Activated gamma-delta T cell treated with anti-CD3 and anti-CD28 coated beads, Interleukin-2, amount 50 U/mL, for 16 hours (primary cell): ENCODE results near the gene JPT1.
"Not testable (repeated sequence)": the region's sequence is repeated elsewhere in the genome, so short reads cannot be mapped to it uniquely, and the experiment has no call there.

Experiments used
- DNase-seq: peaks from one replicate; pipeline ENCODE4 v3.0.0-alpha.2; 2020; ENCODE audit warnings: low read depth

Gene JPT1, protein sequence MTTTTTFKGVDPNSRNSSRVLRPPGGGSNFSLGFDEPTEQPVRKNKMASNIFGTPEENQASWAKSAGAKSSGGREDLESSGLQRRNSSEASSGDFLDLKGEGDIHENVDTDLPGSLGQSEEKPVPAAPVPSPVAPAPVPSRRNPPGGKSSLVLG

DNA sequence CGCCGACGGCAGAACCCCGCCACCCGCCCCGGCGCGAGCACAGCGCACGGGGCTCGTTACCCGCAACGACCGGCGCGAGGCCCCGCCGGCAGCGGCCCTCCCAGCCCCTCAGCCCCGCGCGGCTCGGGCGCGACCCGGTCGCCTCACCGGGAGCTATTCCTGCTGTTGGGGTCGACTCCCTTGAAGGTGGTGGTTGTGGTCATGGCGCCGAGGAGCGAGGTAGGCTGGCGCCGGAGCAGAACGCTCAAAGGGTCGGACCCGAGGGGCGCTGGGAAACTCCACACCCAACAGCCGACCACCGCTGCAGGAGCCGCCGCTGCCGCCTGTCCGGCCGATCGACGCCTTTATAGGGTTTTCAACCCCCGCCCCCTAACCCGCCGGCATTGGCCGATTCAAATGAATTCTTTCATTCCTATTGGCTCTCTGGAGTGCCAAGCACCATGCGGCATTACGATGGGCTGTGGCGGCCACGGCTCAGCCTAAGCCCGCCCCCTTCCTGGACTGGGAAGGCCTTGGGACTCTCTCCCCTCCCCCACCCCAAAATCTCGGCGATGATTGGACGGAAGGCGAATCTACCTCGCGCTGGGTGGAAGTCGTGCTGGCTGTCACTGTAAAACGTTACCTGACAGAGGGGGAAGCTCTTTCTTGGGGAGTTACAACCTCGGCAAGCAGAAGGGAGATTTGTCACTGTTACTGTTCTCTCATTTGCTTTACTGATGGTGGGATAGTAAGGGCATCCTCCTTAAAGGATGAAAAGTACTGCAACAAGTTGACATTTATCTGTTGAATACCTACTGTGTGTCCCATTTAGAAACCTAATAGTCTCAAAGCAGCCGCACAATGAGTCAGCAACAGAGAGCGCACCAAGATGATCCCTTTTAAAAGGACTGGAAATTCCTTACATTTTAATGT, at the start of gene JPT1:
Gene JPT1 (minus strand): TSS at position 318 of the 912 bp plus-strand sequence. CDS start 115 bp downstream, at position 203.
- DNase-seq, result peak; percentile 94

DNA sequence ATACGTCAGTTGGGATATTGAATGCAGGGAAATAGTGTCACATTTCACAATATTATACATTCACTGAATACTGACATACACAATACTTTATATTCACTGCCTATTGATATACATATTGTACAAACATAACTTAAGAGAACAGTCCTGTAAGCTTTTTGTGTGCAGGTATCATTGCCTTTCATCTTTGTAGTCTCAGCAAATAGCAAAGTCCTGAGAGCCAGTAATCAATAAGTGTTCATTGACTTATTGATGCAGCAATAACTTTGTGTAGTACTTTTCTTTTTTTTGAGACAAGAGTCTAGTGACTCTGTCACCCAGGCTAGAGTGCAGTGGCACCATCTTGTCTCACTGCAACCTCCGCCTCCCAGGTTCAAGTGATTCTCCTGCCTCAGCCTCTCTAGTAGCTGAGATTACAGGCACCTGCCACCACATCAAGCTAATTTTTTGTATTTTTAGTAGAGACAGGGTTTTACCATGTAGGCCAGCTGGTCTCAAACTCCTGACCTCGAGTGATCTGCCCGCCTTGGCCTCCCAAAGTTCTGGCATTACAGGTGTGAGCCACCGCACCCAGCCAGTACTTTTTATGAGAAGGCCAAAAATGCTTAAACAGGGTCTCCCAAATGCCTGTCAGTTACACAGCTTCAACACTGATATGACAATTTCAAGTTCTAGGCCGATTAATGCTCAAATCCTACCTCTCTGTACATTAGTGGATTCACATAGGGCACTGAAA, 45.7 kb upstream of the JPT1 start:
- no peak for DNase-seq

DNA sequence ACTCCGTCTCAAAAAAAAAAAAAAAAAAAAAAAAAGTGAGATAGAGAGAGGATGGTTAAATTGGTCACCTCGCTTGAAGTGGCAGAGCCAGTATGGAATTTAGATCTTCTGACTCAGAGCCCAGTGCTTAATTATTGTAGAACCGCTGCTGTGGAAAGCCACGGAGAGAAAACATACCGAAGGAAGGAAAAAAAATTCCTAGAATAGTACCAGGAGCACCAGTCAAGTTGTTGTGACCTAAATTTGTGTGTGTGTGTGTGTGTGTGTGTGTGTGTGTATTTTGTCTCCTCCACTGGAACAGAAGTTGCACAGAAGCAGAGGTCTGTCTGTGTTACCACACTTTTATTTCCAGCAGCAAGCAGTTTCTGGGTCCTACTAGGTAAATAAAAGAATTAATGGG, 40.6 kb upstream of the JPT1 start:
- no peak for DNase-seq

DNA sequence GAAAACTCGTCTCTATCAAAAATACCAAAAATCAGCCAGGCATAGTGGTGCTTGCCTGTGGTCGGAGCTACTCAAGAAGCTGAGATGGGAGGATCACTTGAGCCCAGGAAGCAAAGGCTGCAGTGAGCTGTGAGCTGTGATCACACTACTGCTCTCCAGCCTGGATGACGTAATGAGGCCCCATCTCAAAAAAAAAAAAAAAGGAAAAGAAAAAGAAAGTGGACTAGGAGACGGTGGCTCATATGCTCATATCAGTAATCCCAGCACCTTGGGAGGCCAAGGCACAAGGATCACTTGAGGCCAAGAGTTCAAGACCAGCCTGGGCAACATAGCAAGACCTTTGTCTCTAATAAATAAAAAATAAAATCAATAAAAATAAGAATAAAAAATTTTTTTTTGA, 37.3 kb upstream of the JPT1 start:
- no peak for DNase-seq

DNA sequence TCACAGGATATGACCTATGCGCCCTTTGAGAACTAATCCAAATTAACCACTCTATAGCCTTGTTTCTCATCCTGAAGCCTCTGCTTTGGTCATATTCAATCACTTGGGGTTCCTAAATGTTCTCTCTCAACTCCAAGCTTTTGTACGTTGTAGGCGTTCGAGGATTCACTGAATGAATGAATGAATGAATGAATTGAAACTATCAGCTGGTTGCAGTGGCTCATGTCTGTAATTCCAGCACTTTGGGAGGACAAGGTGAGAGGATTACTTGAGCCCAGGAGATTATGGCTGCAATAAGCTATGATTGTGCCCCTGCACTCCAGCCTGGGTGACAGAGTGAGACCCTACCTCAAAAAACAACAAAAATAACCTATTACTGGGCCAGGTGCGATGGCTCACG, 34.3 kb upstream of the JPT1 start:
- no peak for DNase-seq

DNA sequence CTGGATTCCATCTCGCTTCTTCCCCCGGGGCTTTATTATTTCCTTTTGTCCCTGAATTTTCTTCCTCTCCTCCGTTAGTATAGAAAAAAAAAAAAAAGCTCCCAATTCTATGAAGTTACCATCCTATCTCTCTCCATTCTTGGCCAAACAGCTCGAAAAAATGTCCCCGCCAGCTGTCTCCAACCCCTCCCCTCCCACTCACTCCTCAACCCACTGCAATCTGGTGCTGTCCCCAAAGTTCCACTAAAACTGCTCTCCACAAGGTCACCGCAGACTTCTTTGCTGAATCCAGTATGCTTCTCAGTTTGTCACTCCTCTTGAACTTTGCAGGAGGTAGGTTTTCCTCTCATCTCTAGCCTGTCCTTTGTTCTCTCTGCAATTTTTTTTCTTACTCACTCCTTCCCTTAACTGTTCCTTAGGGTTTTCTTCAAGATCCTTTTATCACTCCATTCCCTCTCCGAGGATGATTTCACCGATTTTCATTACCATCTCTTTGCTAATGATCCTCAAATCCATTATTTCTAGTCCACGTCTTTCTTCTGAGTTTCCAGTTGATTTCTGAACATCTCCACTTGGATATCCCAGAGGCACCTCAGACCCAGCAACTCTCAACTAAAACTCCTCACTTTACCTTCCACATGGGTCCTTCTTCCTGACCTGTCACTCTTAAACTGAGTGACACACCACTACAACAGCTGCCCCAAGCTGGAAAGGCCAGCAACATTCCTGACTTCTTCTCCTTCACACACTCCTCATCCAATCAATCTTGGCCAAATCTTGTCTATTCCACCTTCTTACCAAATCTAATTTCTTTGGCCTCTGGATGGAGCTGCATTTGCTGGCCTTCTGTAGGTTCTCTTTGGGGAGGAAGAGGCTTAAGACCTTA, 29.9 kb upstream of the JPT1 start:
- DNase-seq, result no peak

DNA sequence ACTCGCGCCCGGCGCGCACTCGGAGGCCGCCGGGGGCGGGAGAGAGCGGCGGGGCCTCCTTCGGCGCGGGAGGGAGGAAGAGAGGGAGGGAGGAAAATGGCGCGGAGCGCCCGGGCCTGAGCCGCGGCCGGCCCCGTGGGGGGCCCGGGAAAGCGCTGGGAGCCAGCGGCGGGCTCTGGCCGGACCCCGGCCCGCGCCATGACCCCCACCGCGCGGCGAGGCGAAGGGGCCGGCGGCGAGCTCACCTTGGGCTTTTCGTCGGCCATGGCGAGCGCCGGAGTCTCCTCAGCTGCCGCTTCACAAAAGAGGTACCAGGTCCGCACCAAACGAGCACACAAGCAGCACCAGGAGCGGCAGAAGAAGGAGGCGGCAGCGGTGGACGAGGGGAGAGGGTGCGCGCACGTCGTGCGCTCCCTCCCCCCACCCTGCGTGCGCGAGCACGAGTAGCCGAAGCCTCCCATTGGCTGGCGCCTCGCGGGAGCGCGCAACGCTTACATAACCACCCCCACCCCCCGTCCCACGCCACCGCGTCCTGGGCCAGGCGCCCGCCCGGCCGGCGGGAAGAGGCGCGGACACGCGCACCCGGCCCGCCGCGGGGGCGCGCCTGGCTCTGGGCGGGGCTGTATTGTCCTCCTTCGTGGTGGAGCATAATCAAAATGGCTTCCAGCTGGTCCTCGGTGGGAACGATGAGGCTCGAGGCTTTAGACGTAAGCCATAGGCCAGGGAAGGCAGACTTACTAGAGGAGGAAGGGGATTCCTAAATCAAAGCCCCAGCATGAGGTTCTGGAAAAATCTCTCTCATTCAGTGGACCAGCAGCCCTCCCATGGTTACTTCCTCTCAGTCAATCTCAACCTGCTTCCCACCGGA, 28.5 kb upstream of the JPT1 start, which contains the start of gene SUMO2:
Gene SUMO2 (minus strand): TSS at position 391 of the 868 bp plus-strand sequence. CDS start 125 bp downstream, at position 266.
- DNase-seq, result peak; percentile 93

DNA sequence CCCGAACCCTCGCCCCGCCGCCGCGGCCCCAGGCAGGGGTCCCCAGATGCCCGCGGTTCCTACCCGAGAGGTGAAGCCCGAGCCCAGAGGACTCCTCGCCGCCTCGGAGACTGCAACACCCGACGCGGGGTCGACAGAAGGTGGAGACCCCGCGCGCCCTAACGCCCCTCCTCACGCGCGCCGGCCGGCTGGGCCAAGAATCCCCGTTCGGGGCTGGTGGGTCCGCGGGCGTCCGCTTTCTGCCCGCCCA, 27.9 kb upstream of the JPT1 start:
- no peak for DNase-seq

DNA sequence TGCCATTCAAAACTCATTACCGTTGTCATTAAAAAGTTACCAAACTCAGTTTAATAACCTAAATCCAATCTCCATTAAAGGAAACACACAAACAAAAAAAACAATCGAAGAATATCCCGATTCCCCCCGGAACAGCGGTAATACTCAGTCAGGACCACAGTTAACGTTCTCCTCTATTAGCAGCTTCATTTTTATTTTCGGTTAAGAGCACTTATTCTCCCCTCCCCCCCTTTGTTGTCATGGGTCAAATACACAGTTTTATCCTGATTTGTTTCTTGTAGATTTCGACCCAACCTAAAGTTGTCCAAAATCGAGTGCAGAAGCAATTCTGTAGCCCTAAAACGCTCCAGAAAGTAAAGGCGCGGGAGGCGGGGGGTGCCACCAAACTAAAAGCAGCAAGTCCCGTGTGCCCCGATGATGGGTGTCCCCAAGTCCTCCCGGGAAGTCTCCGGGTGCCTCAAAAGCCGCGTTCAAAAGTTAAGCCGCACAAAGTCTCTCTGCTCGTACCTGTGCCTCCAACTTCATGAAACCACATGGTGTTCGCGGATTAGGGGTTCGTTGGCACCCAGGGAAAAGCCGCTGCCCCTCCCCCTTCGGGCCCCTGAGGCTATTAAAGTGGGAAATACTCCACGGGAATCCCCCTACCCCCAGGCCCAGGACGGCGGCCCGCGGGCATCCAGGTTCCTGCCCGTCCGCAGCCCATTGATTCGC, 27.5 kb upstream of the JPT1 start:
- peak; percentile 17 for DNase-seq

DNA sequence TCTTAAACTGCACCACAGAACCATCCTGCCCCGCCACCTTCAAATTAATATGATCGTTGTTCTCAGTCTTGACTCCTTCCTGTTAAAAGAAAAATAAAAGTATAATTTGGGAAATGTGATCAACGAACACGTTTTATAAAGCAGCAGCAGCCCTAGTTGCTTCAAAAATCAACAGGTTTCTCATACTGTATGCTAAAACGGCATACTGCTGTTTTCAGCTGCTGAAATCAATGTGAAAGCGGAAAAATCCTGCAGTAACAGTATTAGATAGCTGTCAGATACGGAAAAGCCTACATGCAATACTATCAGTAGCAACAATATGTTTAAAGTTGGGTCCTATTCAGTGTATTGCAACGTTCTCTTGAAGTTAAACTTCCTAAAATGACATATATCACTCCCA, 26.8 kb upstream of the JPT1 start:
- DNase-seq, result no peak

DNA sequence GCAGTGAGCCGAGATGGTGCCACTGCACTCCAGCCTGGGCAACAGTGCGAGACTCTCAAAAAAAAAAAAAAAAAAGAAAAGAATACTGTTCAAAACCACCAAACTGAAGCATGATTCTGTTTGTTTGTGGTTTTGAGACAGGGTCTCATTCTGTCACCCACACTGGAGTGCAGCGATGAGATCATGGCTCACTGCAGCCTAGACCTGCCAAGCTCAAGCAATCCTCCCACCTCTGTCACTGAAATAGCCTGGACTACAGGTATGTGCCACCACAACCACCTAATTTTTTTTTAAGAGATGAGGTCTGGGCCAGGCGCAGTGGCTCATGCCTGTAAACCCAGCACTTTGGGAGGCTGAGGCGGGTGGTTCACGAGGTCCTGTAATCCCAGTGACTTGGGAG, 24.1 kb upstream of the JPT1 start:
- DNase-seq, result no peak

DNA sequence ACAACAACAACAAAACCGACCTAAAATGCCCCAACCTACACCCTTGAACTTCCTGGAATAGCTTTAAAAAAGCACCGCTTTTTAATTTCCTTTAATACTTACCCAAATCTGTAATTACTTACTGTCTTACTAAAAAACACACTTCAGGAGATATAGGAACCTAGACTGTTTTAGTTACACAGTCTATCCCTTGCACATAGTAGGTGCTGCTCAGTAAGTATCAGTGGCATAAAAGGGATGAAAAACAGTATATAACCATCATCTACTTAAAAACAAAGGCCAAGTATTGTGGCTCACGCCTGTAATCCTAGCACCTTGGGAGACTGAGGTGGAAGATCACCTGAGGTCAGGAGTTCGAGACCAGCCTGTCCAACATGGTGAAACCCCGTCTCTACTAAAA, 22.3 kb upstream of the JPT1 start:
- no peak for DNase-seq

DNA sequence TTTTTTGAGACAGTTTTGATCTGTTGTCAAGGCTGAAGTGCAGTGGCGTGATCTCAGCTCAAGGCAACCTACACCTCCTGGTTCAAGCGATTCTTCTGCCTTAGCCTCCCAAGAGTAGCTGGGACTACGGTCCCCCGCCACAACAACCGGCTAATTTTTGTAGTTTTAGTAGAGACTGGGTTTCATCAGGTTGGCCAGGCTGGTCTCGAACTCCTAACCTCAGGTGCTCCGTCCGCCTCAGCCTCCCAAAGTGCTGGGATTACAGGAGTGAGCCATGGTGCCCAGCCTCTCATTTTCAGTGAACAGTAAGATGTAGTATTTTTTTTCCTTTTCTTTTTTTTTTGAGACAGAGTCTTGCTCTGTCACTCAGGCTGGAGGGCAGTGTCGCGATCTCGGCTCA, 20.7 kb upstream of the JPT1 start:
- no peak for DNase-seq

DNA sequence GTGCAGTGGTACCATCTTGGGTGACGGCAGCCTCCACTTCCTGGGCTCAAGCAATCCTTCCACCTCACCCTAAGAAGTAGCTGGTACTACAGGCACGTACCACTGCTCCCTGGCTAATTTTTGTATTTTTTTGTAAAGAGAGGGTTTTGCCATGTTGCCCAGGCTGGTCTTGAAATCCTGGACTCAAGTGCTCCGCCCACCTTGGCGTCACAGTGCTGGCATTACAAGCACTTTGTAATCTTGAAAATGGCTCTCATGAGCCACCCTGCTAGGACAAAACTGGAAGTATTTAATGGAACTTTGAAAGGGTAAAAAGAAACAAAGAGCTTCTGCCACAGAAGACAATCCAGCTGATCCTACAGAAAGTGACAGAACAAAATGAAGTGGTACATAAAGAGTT, 19.2 kb upstream of the JPT1 start:
- no peak for DNase-seq

DNA sequence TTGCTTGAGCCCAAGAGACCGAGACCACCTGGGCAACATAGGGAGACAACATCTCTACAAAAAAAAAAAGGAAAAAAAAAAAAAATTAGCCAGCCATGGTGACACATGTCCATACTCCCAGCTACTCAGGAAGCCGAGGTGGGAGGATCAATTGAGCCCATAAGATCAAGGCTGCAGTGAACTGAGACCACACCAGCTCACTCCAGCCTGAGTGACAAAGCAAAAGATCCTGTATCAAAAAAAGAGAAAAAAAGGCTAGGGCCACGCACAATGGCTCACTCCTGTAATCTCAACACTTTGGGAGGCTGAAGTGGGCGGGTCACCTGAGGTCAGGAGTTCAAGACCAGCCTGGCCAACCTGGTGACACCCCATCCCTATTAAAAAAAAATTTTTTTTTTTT, 14.7 kb upstream of the JPT1 start:
- no peak for DNase-seq

DNA sequence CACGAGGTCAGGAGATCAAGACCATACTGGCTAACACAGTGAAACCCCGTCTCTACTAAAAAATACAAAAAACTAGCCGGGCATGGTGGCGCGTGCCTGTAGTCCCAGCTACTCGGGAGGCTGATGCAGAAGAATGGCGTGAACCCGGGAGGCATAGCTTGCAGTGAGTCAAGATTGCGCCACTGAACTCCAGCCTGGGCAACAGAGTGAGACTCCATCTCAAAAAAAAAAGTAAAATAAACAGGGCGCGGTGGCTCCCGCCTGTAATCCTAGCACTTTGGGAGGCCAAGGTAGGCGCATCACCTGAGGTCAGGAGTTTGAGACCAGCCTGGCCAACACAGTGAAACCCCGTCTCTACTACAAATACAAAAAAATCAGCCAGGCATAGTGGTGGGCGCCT, 10.3 kb upstream of the JPT1 start:
- DNase-seq, result not testable (repeated sequence)

DNA sequence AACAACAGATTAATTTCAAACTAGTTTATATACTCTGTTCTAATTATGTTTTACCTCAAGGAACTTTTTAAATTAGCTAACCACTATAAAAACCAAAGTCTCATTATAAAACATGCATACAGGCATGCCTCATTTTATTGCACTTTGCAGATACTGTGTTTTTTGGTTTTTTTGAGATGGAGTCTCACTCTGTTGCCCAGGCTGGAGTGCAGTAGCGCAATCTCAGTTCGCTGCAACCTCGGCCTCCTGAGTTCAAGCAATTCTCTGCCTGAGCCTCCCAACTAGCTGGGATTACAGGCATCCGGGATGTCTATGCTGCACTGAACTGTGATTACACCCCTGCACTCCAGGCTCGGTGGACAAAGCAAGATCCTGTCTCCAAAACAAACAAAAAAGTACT, 8.8 kb upstream of the JPT1 start:
- DNase-seq, result no peak

DNA sequence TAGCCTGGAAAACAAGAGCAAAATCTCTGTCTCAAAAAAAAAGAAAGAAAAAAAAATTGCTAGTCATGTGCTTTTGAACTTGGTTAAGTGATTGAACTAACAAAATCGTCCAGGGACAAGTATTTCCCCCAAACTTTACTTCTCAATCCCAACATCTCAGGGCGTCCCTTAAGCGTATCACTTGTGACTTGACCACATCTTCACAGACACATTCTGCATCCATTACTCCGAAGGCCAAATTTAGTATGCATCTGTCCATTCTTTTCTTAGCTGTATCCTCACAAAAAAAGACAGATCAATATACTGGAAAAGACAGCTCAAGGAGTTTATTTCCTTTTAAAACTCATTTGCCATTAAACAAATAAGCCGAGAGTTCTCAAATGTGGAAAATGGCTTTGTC, 5.9 kb upstream of the JPT1 start:
- no peak for DNase-seq

DNA sequence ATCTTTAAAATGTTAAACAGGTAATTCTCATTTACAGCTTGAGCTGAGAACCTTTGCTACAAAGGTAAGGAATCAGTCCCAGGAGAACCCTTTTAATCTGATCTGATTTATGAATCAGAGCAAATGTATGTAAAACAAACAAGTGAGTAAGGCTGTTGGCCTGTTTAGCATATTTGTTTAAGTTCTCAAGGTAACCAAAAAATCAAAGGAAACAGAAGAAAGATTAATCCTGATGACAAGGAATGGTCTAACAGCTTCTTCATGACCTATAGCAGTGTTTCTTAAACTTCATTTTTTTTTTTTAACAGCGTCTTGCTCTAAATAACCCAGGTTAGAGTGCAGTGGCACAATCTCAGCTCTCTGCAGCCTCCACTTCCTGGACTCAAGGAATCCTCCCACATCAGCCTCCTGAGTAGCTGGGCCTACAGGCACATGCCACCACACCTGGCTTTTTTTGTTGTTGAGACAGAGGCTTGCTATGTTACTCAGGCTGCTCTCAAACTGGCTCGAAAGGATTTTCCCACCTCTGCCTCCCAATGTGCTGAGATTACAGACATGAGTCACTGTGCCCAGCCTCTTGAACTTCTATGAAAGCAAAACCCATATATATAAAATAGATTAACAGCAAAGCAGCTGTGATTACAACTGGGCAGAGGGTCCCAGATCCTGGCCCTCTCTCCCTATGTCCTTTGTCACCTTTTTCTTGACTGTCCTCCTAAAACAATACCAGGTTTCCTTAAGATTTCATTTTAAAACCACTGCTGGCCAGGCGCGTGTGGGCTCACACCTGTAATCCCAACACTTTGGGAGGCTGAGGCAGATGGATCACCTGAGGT, 5.1 kb upstream of the JPT1 start:
- DNase-seq, result no peak

DNA sequence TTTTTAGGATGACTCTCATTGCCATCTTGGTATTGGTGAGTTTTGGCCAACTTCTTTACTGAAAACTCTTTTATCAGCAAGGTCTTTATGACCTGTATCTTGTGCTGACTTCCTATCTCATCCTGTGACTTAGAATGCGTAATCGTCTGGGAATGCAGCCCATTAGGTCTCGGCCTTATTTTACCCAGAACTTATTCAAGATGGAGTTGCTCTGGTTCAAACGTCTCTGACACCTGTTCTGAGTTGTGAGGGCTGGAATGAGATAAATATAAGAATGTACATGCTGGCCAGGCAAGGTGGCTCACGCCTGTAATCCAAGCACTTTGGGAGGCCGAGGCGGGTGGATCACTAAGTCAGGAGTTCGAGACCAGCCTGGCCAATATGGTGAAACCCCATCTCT, 4.2 kb upstream of the JPT1 start:
- not testable (repeated sequence) for DNase-seq
